Trophoblast cell (in vitro differentiated cells and primary cell): Measurements from ENCODE around the gene RANBP17.
"Not testable (repeated sequence)": the region's sequence is repeated elsewhere in the genome, so short reads cannot be mapped to it uniquely, and the experiment has no call there.

Experiments used
- DNase-seq, 2 donors: peaks; one replicate each; pipeline ENCODE4 v3.0.0-alpha.2; 2016
- H2AFZ ChIP-seq: 2 replicates; pipeline ENCODE4 v1.6.1; 2013; ENCODE audit warnings: low read length, moderate library complexity, mild to moderate bottlenecking; ENCODE audit not compliant: insufficient read depth, poor library complexity
- H2AK5ac ChIP-seq: 2 replicates; pipeline ENCODE4 v1.6.1; 2013; ENCODE audit warnings: mild to moderate bottlenecking, low read length
- H2BK120ac ChIP-seq: 2 replicates; pipeline ENCODE4 v1.6.1; 2013; ENCODE audit warnings: low read length, mild to moderate bottlenecking, moderate library complexity; ENCODE audit not compliant: insufficient read depth, poor library complexity
- H2BK12ac ChIP-seq: 2 replicates; pipeline ENCODE4 v1.6.1; 2013; ENCODE audit warnings: mild to moderate bottlenecking, low read length, moderate library complexity
- H2BK5ac ChIP-seq: 2 replicates; pipeline ENCODE4 v1.6.1; 2013; ENCODE audit warnings: low read length, low read depth, moderate library complexity, mild to moderate bottlenecking; ENCODE audit not compliant: poor library complexity
- H3K14ac ChIP-seq: 2 replicates; pipeline ENCODE4 v1.6.1; 2013; ENCODE audit warnings: mild to moderate bottlenecking, low read length
- H3K18ac ChIP-seq: 2 replicates; pipeline ENCODE4 v1.6.1; 2013; ENCODE audit warnings: mild to moderate bottlenecking, low read length
- H3K23ac ChIP-seq: 2 replicates; pipeline ENCODE4 v1.6.1; 2013; ENCODE audit warnings: low read length
- H3K27ac ChIP-seq: 2 replicates; pipeline ENCODE4 v1.5.1; 2013; ENCODE audit warnings: low read depth, mild to moderate bottlenecking, inconsistent platforms, low read length, moderate library complexity
- H3K27me3 ChIP-seq: 2 replicates; pipeline ENCODE4 v1.6.1; 2013; ENCODE audit warnings: inconsistent platforms, mild to moderate bottlenecking, low read length, moderate library complexity; ENCODE audit not compliant: insufficient read depth
- H3K36me3 ChIP-seq, 2 experiments: 1 replicate in 1 of 2; 2 replicates in 1 of 2; pipeline ENCODE4 v1.6.1; 2013; ENCODE audit warnings: low read length in 2 of 2, mild to moderate bottlenecking in 2 of 2, moderate library complexity in 1 of 2; ENCODE audit not compliant: insufficient read depth in 2 of 2, control insufficient read depth in 1 of 2
- H3K4ac ChIP-seq: 2 replicates; pipeline ENCODE4 v1.6.1; 2013; ENCODE audit warnings: low read depth, mild to moderate bottlenecking, low read length, moderate library complexity
- H3K4me1 ChIP-seq, 2 experiments: 1 replicate in 1 of 2; 2 replicates in 1 of 2; pipeline ENCODE4 v1.6.1; 2013; ENCODE audit warnings: low read length in 2 of 2, mild to moderate bottlenecking in 2 of 2, moderate library complexity in 1 of 2; ENCODE audit not compliant: insufficient read depth in 2 of 2, control insufficient read depth in 1 of 2
- H3K4me2 ChIP-seq: 2 replicates; pipeline ENCODE4 v1.6.1; 2013; ENCODE audit warnings: inconsistent platforms, mild to moderate bottlenecking, low read length, moderate library complexity
- H3K4me3 ChIP-seq: 2 replicates; pipeline ENCODE4 v1.5.1; 2013; ENCODE audit warnings: mild to moderate bottlenecking, low read depth, low read length, inconsistent platforms
- H3K79me1 ChIP-seq: one replicate; pipeline ENCODE4 v1.6.1; 2013; ENCODE audit warnings: low read length
- H3K79me2 ChIP-seq: 2 replicates; pipeline ENCODE4 v1.6.1; 2013; ENCODE audit warnings: low read length, mild to moderate bottlenecking; ENCODE audit not compliant: control insufficient read depth, insufficient read depth, poor library complexity
- H3K9ac ChIP-seq: 2 replicates; pipeline ENCODE4 v1.6.1; 2013; ENCODE audit warnings: mild to moderate bottlenecking, low read length
- H3K9me3 ChIP-seq: 2 replicates; pipeline ENCODE4 v1.6.1; 2013; ENCODE audit warnings: low read depth, mild to moderate bottlenecking, control low read depth, inconsistent platforms, low read length; ENCODE audit not compliant: insufficient read depth
- H4K12ac ChIP-seq: 2 replicates; pipeline ENCODE4 v1.6.1; 2013; ENCODE audit warnings: low read depth, mild to moderate bottlenecking, low read length, moderate library complexity
- H4K8ac ChIP-seq: 2 replicates; pipeline ENCODE4 v1.6.1; 2013; ENCODE audit warnings: low read depth, mild to moderate bottlenecking, low read length, moderate library complexity
- H4K91ac ChIP-seq: one replicate; pipeline ENCODE4 v1.6.1; 2013; ENCODE audit warnings: low read depth, mild to moderate bottlenecking, low read length, moderate library complexity
- WGBS: extraction: QIAGEN DNeasy Blood & Tissue Kit; methylation state at CpG from one replicate; pipeline ENCODE4 v1.1.7; 2013; ENCODE audit warnings: missing lambda C conversion rate; ENCODE audit not compliant: insufficient read length, insufficient coverage; ENCODE audit errors: extremely low coverage; 5-methylcytosine and 5-hydroxymethylcytosine counted together

RANBP17 gene

DNA sequence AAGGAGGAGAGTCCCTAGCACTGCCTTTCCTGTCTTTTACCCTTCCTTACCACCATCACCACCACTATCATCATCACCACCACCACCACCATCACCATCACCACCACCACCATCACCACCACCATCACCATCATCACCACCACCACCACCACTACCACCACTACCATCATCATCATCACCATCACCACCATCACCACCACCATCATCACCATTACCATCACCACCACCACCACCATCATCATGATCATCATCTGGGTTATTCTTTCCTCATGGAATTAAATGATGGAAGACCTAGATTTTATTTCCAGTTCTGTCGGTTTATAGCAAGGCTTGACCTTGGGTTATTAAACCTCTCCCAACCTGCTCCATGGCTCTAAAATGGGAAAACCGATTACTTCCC lies 27.8 kb upstream of the RANBP17 start:
- H3K9me3 ChIP-seq, H4K12ac ChIP-seq, H3K4me1 ChIP-seq, H4K8ac ChIP-seq, H3K4me2 ChIP-seq, H3K9ac ChIP-seq, H2BK12ac ChIP-seq, H3K18ac ChIP-seq, H3K4me3 ChIP-seq, H3K36me3 ChIP-seq, H3K14ac ChIP-seq, H3K27me3 ChIP-seq, H3K27ac ChIP-seq, H2AFZ ChIP-seq, H3K79me2 ChIP-seq, DNase-seq, H4K91ac ChIP-seq, H3K23ac ChIP-seq, H3K79me1 ChIP-seq, H2AK5ac ChIP-seq, H2BK5ac ChIP-seq, H2BK120ac ChIP-seq, H3K4ac ChIP-seq: not testable (repeated sequence)
- WGBS, result no CpG with 5 or more reads among the region's 2 CpGs

DNA sequence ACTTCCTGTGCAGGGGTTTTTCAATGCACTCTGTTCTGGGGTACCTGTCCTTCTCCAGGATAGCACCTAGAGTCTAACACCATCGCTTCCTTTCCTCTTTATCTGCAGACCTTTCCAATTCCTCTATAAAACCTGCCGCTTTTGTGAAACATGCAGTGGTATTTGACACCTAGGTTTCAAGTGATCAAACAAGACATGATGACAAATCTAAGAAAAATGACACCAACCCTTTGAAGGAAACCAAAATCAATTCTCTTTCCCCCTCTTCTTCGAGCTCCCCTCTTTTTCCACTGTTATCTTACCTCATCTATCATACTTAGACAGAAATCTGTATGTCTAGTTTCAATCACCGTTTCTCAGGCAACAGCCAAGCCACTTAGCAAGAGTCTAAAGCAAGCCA lies 25.6 kb upstream of the RANBP17 start:
- H4K8ac ChIP-seq, result no peak overlapping the region
- H3K27me3 ChIP-seq, result no peaks in the 10 kb centered on the region
- H3K4me1 ChIP-seq, result no peaks in the 10 kb centered on the region
- H3K4me2 ChIP-seq, result no peak overlapping the region
- no CpG with 5 or more reads among the region's 4 CpGs for WGBS
- no peak overlapping the region for H2AK5ac ChIP-seq
- no peak overlapping the region for H3K9ac ChIP-seq
- H2BK120ac ChIP-seq, result no peak overlapping the region
- no peak for DNase-seq
- no peak overlapping the region for H3K23ac ChIP-seq
- H2BK5ac ChIP-seq, result no peak overlapping the region
- no peaks in the 10 kb centered on the region for H3K9me3 ChIP-seq
- H4K91ac ChIP-seq, result no peak overlapping the region
- H3K4me3 ChIP-seq, result no peak overlapping the region
- no peak overlapping the region for H3K27ac ChIP-seq
- no peaks in the 10 kb centered on the region for H3K79me2 ChIP-seq
- no peak overlapping the region for H3K18ac ChIP-seq
- H3K14ac ChIP-seq, result no peak overlapping the region
- no peak overlapping the region for H3K4ac ChIP-seq
- no peak overlapping the region for H2AFZ ChIP-seq
- no peaks in the 10 kb centered on the region for H3K79me1 ChIP-seq
- no peak overlapping the region for H2BK12ac ChIP-seq
- H4K12ac ChIP-seq, result no peak overlapping the region
- H3K36me3 ChIP-seq, result no peaks in the 10 kb centered on the region

DNA sequence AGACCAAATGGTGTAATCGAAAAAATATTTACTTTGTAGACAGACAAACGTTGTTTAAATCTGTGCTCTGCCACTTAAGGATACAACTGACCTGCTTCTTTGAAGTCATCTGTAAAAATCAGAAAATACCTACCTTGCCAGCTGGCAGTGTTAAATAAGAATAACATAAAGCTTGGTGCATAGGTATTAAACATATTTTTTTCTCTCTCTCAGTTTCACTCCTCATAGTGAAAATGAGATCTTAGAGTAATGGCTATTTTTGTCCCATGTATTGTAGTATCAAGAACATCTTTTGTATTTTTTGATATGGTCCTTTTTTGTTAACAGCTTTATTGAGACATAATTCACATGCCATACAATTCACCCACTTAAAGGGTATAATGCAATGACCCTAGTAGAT lies 17.9 kb upstream of the RANBP17 start:
- Histone ChIP-seq H3K4me1 (no peaks in the 10 kb centered on the region), H3K4ac (no peak overlapping the region), H3K27me3 (no peaks in the 10 kb centered on the region), H3K36me3 (no peaks in the 10 kb centered on the region), H3K27ac (no peak overlapping the region), H3K18ac (no peak overlapping the region), H3K79me2 (no peaks in the 10 kb centered on the region), H3K4me3 (no peak overlapping the region), H3K9ac (no peak overlapping the region), H2AK5ac (no peak overlapping the region), H2BK5ac (no peak overlapping the region), H2AFZ (no peak overlapping the region), H2BK120ac (no peak overlapping the region), H4K12ac (no peak overlapping the region), H4K91ac (no peak overlapping the region), H3K14ac (no peak overlapping the region), H3K9me3 (no peaks in the 10 kb centered on the region), H2BK12ac (no peak overlapping the region), H4K8ac (no peak overlapping the region), H3K79me1 (no peaks in the 10 kb centered on the region), H3K4me2 (no peak overlapping the region), H3K23ac (no peak overlapping the region)
- WGBS, result no CpG with 5 or more reads among the region's 2 CpGs
- no peak for DNase-seq

DNA sequence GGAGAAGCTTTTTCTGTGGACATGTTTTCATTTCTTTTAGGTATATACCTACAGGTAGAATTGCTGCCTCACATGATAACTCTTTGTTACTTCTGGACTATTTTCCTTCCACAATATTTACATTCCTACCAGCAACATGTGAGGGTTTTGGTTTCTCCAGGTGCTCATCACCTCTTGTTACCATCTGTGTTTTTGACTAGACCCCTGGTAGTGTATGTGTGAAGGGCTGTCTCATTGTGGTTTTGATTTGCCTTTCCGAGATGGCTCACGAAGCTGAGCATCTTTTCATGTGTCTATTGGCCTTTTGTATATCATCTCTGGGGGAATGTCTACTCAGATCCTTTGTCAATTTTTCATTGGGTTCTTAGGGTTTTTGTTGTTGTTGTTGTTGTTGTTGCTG lies 17.2 kb upstream of the RANBP17 start:
- H3K79me2 ChIP-seq, result no peaks in the 10 kb centered on the region
- no peaks in the 10 kb centered on the region for H3K36me3 ChIP-seq
- H3K4ac ChIP-seq, result no peak overlapping the region
- H4K8ac ChIP-seq, result no peak overlapping the region
- H3K9me3 ChIP-seq, result no peaks in the 10 kb centered on the region
- H2AK5ac ChIP-seq, result no peak overlapping the region
- H4K91ac ChIP-seq, result no peak overlapping the region
- WGBS, result no CpG with 5 or more reads among the region's 2 CpGs
- DNase-seq, result no peak
- H4K12ac ChIP-seq, result no peak overlapping the region
- H3K4me2 ChIP-seq, result no peak overlapping the region
- no peak overlapping the region for H2AFZ ChIP-seq
- H2BK5ac ChIP-seq, result no peak overlapping the region
- no peak overlapping the region for H2BK120ac ChIP-seq
- no peaks in the 10 kb centered on the region for H3K27me3 ChIP-seq
- H3K4me3 ChIP-seq, result no peak overlapping the region
- H3K18ac ChIP-seq, result no peak overlapping the region
- H3K9ac ChIP-seq, result no peak overlapping the region
- H3K4me1 ChIP-seq, result no peaks in the 10 kb centered on the region
- no peak overlapping the region for H3K14ac ChIP-seq
- H3K23ac ChIP-seq, result no peak overlapping the region
- no peak overlapping the region for H2BK12ac ChIP-seq
- no peaks in the 10 kb centered on the region for H3K79me1 ChIP-seq
- no peak overlapping the region for H3K27ac ChIP-seq

DNA sequence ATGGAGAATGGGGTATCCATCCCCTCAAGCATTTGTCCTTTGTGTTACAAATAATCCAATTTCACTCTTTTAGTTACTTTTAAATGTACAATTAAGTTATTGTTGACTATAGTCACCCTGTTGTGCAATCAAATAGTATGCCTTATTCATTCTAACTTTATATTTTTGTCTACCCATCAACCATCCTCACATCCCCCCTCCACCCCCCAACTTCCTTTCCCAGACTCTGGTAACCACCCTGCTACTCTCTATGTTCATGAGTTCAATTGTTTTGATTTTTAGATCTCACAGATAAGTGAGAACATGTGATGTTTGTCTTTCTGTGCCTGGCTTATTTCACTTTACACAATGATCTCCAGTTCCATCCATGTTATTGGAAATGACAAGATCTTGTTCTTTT lies 15.4 kb upstream of the RANBP17 start:
- Histone ChIP-seq H3K4me1 (no peaks in the 10 kb centered on the region), H3K18ac (no peak overlapping the region), H2AFZ (no peak overlapping the region), H4K12ac (no peak overlapping the region), H3K79me2 (no peaks in the 10 kb centered on the region), H2BK120ac (no peak overlapping the region), H2BK12ac (no peak overlapping the region), H3K27ac (no peak overlapping the region), H3K9ac (no peak overlapping the region), H4K8ac (no peak overlapping the region), H2AK5ac (no peak overlapping the region), H3K79me1 (no peaks in the 10 kb centered on the region), H3K27me3 (no peaks in the 10 kb centered on the region), H3K4me3 (no peak overlapping the region), H3K23ac (no peak overlapping the region), H3K14ac (no peak overlapping the region), H4K91ac (no peak overlapping the region), H2BK5ac (no peak overlapping the region), H3K9me3 (no peaks in the 10 kb centered on the region), H3K36me3 (no peaks in the 10 kb centered on the region), H3K4me2 (no peak overlapping the region), H3K4ac (no peak overlapping the region)
- DNase-seq, result no peak
